ENCODE data around the gene CISD3.

DNA sequence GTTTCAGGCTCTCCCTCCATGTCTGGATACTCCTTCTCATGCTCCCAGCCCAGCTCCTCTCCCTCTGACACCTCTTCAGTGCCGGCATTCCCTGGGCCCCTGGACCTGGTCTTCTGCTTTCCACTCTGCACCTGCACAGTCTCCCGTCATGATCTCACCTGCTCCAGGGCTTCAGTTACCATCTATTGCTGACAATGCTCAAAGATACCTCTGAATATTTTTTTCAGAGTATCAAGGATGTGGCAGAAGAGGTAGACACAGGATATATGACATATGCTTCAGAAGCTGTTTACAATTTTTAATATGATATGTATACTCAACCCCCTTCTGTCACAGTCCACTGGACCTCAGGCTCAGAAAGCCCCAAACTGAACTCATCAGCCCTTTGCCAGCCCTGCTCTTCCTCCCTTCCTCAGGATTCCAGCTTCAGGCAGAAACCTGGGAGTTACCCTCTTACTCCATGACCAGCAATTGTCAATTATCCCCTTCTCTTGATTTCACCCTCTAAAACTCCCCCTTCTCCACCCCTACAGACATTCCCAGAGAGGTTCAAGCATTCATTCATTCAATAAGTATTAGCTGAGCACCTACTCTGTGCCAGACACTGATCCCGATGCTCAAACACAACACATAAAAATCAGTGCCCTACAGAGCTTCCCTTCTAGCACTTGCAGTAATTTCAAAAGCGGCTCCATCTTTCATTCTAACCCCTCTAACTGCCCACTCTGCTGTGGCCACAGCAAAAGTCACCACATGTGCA, 32.9 kb upstream of the CISD3 start:
- TF ChIP-seq, protein P1, sequence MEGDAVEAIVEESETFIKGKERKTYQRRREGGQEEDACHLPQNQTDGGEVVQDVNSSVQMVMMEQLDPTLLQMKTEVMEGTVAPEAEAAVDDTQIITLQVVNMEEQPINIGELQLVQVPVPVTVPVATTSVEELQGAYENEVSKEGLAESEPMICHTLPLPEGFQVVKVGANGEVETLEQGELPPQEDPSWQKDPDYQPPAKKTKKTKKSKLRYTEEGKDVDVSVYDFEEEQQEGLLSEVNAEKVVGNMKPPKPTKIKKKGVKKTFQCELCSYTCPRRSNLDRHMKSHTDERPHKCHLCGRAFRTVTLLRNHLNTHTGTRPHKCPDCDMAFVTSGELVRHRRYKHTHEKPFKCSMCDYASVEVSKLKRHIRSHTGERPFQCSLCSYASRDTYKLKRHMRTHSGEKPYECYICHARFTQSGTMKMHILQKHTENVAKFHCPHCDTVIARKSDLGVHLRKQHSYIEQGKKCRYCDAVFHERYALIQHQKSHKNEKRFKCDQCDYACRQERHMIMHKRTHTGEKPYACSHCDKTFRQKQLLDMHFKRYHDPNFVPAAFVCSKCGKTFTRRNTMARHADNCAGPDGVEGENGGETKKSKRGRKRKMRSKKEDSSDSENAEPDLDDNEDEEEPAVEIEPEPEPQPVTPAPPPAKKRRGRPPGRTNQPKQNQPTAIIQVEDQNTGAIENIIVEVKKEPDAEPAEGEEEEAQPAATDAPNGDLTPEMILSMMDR (conservative IDR thresholded peaks at IDR 0.05; ENCODE audit: low read length), result no peak
- TF ChIP-seq EZH2phosphoT487 (IDR thresholded peaks at IDR 0.05; ENCODE audit: borderline replicate concordance), result no peak

Data from Loucy (cell line).